Anterior cingulate cortex (tissue), 58 donors: ENCODE data around the gene PLCD3.

ENCODE experiments used
- DNase-seq, 58 donors: peaks; one replicate each; lab custom pipeline; 2025; lab: John Stamatoyannopoulos, UW

The PLCD3 gene

DNA sequence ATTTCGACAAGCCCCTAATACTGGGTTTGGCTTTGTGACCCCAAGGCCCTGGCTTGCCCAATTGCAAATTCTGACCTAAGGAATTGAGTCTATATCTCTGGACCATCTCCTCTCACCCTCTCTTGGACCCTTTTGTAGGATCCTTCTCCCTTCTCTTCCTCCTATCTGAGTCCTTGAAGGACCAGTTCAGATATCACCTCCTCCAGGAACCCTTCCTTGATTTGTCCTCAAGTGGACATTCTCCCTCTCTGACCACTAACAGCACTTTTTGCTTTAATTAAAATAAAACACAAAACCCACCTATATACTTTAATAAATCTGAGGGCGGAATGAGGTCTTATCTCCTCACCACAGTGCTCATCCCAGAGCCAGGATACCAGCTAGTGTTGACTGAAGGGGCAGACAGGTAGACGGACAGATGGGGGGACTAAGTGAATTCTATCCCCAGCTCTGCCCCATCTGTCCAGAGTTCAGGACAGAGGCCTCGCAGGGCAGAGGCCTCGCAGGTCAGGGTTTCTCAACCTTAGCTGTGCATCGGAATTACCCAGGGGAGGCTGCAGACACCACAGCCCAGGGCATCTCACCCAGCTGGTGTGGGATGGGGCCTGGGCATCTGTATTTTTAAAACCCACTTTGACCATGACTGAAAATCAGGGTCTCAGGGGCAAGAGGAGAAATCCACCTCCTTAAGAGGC is 9.1 kb downstream of the PLCD3 start:
- DNase-seq: no peak

DNA sequence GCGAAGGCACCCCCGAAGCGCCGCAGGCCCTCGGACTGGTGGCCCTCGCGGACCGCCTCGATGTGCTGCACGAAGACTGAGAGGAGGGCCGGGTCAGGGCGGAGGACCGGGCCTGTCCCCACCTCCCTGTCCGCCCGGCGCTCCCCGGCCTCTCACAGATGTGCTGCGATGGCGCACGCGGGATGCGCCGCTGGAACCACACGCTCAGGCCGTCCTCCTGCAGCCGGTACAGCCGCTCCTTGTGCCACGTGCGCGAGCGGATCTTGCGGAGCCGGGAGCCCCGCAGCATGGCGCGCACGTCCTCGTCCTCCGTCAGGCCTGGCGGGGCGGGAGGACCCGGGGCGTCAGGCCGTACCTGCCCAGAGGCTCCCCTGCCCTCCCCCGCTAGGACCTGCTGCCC is 11.3 kb downstream of the PLCD3 start:
- DNase-seq: no peak

DNA sequence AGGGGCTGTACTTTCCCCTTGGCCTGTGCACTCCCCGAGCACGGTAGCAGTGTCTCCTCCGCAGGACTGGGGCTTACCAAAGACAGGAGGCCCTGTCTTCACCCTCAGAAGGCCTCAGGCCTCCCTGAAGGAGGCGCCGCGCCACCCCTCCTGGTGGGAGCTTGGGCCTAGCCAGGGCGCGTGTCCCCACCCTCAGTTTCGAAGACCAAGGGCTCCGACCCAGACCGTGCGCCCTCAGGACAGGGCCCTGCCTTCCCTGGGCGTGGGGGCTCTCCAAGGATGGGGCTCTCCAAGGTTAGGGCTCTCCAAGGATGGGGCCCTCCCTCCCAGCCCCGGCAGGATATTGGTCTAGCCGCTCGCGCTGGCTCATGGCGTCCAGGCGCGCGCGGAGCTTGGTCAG is 11.8 kb downstream of the PLCD3 start:
- no peak for DNase-seq

DNA sequence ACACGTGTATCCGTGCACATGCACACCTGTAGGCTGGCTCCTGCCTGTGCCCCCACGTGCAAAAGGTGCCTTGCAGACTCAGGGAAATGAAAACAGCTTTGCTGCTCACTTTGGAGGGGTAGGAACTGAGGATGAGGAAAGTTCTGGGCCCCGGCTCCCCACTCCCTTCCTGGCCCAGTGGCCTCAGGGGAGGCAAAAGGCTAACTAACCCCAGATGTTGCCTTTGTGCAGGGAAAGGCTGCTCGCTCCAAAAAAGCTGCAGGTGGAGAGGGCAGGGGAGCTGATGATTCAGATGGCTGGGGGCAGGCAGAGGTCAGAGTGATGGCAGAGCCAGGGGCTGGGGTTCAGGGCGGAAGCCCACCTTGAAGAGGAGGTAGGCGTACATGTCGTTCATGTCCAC is 12.4 kb downstream of the PLCD3 start:
- DNase-seq: no peak

DNA sequence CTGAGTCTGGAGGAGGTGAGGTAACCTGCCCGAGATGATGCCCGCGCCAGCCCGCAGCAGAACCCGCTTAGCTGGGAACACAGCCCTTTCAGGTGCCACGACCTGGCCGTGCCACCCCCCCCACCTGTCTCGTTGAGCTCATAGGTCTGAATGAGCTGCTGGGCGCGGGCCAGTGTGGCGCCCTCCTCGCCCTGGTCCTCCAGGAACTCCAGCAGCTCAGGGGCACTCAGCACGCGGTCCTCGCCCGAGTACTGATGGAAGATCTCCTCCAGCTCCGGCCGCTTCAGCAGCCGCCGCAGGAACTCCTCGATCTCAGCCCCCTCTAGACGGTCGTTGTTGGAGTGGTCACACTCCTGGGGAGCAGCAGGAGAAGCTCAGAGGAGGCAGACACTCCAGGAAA is 13.6 kb downstream of the PLCD3 start:
- DNase-seq: no peak

DNA sequence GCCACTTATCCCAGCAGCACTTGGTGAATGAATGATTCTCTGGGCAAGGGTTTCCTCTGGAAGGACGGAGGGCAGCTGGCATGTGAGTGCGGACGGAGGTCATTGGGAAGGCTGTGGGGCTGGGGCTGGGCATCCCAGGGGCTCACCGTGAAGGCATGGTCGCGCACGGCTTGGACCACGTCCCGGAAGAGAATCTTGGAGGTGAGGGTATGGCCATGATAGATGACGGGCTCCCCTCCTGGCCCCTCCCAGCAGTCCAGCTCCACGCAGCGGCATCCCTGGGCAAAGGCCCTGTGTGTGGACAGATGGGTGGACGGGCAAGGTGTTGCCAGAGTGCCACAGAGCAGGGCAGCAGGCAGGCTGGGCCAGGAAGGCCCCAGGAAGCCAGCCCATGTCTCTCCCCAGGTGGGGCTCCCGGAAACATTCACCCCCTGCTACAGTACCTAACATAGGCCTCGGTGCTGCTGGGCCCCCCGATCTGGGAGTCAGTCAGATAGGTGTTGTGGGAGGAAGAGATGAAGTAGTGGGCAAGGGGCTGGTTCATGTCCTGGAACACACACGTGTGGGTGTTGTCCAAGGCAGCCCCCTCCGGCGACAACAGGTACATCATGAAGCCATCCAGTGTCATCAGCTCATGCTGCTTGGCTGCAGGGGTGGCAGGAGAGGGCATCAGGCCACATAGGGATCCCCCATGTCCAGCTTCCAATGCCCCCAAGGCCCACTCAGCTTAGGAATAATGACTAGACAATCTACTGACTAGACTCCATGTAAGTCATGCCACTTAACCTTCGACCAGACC is 14.3 kb downstream of the PLCD3 start:
- DNase-seq: no peak

DNA sequence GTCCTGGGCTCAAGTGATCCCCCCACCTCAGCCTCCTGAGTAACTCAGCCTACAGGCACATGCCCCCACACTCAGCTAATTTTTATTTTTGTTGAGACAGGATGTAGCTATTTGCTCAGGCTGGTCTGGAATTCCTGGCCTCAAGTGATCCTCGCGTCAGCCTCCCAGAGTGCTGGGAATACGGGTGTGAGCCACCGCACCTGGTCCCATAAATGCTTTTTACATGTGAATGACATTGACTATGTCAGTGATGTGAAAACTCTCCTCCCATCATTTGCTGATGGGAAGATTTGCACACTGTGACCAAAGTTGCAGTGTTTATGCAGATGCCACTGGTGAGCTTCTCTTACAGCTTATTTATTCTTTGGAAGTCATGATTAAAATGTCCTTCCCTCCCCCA is 15.0 kb downstream of the PLCD3 start:
- DNase-seq: no peak

DNA sequence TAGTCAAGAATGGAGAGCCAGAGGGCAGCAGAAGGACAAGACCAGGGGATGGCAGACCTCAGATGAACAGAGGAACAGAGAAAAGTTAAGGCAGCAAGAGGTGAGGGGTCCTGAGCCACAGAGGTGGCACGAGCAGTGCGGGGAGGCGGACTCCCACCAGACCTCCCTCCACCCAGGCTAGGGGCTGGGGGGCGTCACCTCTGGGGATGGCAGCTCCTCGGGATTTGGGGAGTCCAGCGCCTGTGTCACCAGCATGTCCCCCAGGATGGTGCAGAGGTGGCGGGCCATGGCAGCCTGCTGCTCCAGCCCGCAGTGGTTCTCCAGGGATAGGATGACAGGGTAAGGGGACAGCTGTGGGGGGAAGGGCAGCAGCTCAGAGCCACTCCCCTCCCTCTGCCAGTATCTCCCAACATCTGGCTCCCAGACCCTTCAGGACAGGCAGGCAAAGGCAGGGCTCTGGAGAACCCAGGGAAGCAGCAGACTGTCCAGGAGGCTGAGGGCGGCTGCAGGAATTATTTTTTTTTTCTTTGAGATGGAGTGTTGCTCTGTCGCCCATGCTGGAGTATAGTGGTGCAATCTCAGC is 15.8 kb downstream of the PLCD3 start:
- DNase-seq: no peak

DNA sequence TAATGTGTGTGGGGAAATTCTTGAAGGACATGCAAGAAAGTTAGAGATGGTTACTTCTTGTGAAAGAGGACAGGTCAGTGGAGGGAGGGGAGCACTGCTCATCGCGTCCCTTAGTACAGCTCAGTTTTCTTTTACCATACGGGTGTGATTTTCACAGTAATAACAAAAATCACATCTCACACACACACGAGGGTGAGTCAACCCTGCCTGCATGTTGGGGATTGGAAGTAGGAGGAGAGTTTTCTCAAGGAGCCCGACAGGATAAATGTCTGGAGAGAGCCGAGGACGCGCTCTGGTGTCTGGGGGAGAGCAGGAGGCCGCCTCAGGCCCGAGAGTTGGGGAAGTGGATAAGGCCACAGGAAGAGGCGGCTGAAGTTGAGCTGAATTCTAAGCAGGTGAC is 16.4 kb downstream of the PLCD3 start:
- DNase-seq: peak in 7 of 58 donors; percentile 3 to 47 (median 24)

DNA sequence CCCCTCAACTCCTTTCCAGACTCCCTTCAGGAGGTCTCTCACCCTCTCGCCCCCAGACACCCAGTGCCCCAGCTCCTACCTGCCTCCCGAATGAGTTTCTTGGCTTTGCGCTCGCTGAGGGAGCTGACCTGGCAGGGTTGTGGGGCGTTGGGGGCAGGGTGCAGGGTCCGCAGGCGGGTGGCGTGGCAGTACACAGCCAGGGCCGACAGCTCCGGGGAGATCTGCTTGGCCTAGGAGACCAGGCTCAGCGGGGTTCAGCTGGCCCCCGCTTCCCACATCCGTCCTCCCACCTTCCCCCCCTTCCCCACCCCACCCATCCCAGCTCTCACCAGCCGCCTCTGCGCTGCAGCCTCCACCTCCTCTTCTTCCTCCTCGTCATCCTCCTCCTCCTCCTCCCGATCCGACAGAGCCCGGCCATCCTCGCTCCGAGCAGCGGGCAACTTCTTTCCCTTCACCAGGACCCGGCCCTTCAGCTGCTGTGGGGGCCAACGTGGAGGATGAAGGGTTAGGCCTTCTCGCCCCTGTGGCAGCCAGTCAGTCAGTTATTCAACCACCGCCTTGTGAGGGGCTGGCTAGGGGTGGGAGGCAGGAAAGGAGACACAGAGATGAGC is 17.2 kb downstream of the PLCD3 start:
- no peak for DNase-seq

DNA sequence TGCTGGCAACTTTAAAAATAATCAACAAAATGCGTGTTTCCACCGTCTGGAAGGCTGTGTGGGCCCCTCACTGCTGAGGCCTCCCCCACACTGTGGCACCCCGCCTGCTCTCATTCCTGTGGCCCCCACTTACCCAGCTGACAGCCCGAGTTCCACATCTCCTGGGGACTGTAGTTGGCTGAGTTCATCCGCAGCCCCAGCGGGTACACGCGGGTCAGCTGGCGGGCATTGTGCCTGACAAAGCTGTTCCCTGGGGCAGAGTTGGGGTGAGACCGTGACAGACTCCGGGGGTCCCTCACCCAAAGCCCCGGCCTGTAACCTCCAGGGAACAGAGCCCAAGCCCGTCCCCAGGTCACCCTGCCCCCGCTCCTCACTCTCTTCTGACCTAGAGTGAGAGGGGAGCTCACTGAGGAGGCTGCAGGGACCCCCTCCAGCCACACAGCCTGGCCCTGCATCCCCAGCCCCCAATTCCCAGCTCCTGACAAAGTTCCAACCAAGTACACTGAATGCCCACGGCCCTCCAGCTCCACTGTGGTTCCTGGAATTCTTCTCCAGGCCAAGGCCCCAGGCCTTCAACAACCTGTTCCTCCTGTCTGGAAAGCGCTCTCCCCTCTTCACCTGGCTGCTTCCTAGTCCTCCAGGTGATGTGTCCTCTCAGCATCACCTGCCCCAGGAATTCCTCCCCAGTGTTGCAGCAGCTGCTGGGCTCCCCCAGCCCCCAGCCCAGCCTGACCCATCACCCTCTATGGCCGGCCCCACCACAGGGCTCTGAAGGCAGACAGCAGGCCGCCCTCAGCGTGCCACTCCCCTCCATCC is 18.0 kb downstream of the PLCD3 start:
- DNase-seq: peak in 2 of 58 donors; percentile 13 to 30

DNA sequence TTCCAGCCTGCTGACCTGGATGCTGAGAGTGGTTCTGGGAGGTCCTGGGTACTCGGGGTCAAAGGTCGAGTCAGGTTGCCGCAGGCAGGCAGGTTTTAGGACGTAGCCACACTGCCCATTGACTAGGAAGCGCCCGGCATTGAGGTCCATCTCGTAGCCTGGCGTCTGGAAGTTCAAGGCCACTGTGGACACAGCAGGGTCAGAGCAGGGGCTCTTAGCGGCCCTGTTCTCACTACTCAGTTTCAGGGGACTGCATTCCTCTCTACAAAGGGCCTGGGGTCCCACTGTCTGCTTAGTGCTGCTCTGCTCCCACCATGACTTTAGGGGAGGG is 18.9 kb downstream of the PLCD3 start:
- no peak for DNase-seq

DNA sequence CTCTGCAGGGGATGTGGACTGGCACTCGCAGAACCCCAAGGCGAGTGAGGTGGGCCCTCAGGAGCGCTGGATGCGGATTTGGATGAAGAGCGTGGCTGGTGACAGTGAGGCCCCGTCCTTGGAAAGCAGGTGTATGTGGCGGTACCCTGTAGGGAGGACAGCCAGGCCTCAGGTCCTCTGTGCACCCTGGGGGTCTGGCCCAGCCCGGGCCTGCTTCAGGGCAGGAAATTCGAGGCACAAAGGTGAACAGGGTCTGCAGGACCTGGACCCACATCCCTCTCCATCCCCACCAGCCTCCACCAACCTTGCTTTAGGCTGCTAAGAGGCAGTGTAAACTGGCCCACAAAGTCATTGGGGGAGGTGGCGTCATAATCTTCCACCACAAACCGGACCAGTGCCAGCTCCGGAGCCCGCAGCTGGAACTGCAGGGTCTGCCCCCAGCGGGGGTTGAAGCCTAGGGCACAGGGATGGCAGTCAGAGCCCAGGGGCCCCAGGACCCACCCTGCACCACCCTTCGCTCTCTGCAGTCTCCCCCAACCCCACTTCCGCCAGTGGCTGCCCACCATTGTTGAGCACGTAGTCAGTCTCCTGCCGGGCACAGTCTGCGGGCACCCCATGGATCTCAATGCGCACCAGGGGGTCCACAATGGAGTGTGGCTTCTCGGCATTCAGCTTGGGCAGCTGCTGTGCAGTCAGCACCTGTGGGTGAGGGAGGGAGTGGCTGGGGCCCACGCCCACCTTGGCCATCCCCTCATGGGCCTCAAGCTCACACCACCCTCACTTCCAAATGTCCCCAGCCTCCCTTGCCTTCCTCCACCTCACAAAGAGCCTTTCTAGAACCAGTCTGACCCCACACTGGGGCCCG is 19.5 kb downstream of the PLCD3 start:
- no peak for DNase-seq

DNA sequence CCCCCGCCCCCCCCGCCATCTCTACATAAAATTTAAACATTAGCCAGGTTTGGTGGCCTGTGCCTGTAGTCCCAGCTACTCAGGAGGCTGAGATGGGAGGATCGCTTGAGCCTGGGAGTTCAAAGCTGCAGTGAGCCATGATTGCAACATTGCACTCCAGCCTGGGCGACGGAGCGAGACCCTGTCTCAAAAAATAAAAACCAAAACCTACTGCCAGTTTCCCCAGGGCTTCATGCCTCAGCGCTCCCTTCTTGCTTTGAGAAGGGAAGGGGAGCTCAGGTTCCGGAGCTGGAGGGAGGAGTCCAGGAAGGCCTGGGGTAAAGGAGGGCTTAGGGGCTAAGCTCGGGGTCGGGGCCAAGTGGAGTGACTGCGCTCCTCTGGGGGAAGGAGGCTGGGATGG is 20.5 kb downstream of the PLCD3 start:
- DNase-seq: no peak

DNA sequence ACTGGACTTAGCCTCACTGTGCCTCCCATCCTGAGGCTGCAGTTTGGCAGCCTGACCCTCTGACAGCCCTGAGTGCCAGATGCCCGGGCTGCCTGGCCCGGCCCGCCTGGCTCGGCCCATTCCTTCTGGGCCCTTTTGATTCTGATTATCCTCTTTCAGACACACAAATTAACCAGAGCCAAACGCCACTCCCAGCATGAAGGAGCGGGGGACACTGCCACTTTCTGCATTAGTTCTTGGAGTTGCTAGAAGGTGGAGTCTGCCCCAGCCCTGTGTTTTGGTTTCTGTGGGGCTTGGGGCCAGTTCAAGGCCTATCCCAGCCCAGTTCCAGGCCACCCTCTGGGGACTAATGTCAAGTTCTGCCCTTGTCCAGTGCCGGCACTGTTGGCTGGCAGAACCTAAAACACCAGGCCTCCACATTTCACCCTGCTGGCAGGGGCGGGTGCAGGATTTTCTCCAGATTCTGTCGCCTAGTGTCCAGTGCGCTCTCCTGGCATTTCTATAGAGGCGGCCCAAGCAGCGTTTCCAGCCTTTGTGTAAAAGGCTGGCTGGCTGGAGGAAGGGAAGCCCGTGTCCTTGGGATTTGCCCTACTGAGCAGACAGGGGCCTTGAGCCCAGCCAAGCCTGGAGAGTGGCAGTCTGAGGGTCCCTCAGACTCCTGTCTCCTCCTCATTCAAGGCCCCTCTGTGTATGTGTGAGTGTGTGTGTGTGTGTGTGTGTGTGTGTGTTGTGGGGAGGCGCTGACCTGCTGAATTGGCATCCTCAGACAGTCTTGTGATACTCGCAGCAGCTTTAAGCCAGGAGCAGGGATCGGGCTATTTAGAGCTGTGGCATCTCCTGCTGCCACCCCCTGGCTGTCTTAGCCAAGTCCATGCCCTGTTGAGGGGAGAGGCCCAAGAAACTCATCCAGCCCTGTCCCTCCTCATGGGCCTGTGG is 21.4 kb downstream of the PLCD3 start:
- peak in 42 of 58 donors; percentile 32 to 85 (median 66) for DNase-seq

DNA sequence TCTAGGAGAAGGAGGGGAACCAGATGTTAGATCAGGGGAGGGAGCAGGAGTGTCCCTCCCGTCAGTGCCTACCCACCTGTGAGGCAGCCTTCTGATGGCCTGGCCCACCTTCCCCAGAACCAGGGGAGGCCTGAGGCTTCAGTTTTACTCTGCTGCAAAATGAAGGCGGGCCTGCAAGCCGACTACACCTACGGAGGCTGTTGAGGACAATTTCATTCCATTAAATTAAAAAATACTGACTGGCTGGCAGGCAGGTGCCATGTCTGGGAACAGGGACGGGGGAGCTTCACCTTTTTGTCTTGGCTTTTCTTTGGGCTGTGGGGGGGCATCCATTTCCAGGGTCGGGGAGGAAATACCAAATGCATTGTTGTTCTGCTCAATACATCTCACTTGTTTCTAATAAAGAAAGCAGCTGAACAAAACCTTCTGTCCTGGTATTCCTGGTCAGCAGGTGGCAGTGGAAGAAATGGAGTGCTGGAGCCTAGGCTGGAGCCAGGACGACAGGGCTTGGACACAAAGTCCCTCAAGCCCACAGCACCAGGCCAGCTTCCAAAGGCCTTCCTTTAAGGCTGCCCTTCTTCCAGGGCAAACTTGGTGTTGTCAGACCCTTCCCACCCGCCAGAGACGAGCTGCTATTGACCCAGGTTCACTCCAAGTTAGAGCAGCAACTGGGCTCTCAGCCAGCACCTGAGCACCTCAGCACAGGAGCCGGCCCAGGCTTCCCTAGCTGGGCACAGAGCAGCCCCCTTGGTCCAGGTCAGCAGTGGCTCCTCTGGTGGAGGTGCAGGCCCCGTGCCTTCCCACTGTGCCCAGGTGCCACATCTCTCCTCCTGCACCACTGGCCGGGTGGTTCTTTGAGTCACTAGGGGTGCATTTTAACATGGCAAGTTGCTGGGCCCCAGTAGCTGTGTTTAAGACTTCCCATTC is 23.5 kb downstream of the PLCD3 start:
- no peak for DNase-seq

DNA sequence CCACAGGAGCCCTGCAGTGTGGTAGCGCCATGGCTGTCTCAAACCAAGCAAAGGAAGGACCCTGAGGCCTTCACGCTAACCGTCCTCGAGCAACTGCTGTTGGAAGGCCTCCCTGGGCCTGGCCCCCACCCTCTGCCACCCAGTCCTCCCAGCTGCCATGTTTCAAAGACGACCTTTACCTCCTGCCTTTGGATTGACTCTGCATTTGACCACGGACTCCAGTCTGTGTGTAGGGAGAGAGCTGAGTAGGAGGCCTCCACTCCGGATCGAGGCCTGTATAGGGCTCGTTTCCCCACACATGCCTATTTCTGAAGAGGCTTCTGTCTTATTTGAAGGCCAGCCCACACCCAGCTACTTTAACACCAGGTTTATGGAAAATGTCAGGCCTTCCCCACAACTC is 24.3 kb downstream of the PLCD3 start:
- no peak for DNase-seq
